HEK293 (cell line): Measurements from ENCODE around the gene GPR179.

Source experiments
- CTCF ChIA-PET: fragments of 350-600 bp; formaldehyde crosslinking; extraction: SDS; loops from one replicate; lab custom pipeline; 2021; ENCODE audit warnings: antibody characterized with exemption; lab: Yijun Ruan, JAX
- POLR2A ChIA-PET: fragments of 300-600 bp; formaldehyde crosslinking; extraction: SDS; loops from one replicate; lab custom pipeline; 2020; ENCODE audit warnings: antibody characterized with exemption, inconsistent platforms; lab: Yijun Ruan, JAX
- H3K27ac ChIP-seq: fragments of 200-500 bp; sonication (Bioruptor generic); 2 replicates; pipeline ENCODE4 v1.5.1; 2014; ENCODE audit warnings: low read depth, low read length, control low read depth, inconsistent platforms; ENCODE audit errors: extremely low read depth
- H3K36me3 ChIP-seq, 2 experiments: fragments of 200-500 bp in 1 of 2; sonication (Bioruptor generic) in 1 of 2; 1 replicate in 1 of 2; 2 replicates in 1 of 2; pipeline ENCODE4 v1.5.1; 2014 to 2017; ENCODE audit warnings: inconsistent platforms in 2 of 2, low read length in 2 of 2; ENCODE audit not compliant: control insufficient read depth in 2 of 2, insufficient read depth in 1 of 2
- H3K4me1 ChIP-seq: fragments of 200-500 bp; sonication (Bioruptor generic); 2 replicates; pipeline ENCODE4 v1.5.1; 2014; ENCODE audit warnings: mild to moderate bottlenecking, low read length, inconsistent platforms; ENCODE audit not compliant: control insufficient read depth, insufficient read depth
- H3K4me3 ChIP-seq: 2 replicates; pipeline ENCODE4 v1.5.1; 2011; ENCODE audit warnings: low read depth, mild to moderate bottlenecking, control low read depth, low read length, moderate library complexity
- H3K9me3 ChIP-seq: fragments of 200-500 bp; sonication (Bioruptor generic); 2 replicates; pipeline ENCODE4 v1.5.1; 2014; ENCODE audit warnings: low read depth, low read length, inconsistent platforms; ENCODE audit not compliant: control insufficient read depth, insufficient read depth
- FEZF1 ChIP-seq: fragments of 450-650 bp; formaldehyde crosslinking; IDR thresholded peaks from 2 replicates; pipeline ENCODE4 v1.5.1; 2016; ENCODE audit warnings: missing biosample characterization, missing genetic modification characterization
- GLIS1 ChIP-seq: fragments of 450-650 bp; formaldehyde crosslinking; IDR thresholded peaks from 2 replicates; pipeline ENCODE4 v1.5.1; 2016; ENCODE audit warnings: missing biosample characterization, missing genetic modification characterization
- KLF7 ChIP-seq: fragments of 450-650 bp; formaldehyde crosslinking; IDR thresholded peaks from 2 replicates; pipeline ENCODE4 v1.5.1; 2016; ENCODE audit warnings: missing biosample characterization, missing genetic modification characterization, borderline replicate concordance
- OSR2 ChIP-seq: fragments of 450-650 bp; formaldehyde crosslinking; IDR thresholded peaks from 2 replicates; pipeline ENCODE4 v1.5.1; 2016; ENCODE audit warnings: missing biosample characterization, missing genetic modification characterization
- ZEB2 ChIP-seq: fragments of 450-650 bp; formaldehyde crosslinking; IDR thresholded peaks from 2 replicates; pipeline ENCODE4 v1.5.1; 2016; ENCODE audit warnings: missing biosample characterization, missing genetic modification characterization
- ZFP3 ChIP-seq: fragments of 450-650 bp; formaldehyde crosslinking; IDR thresholded peaks from 2 replicates; pipeline ENCODE4 v1.5.1; 2016; ENCODE audit warnings: low read depth, missing biosample characterization, missing genetic modification characterization
- ZNF148 ChIP-seq: fragments of 450-650 bp; formaldehyde crosslinking; IDR thresholded peaks from 2 replicates; pipeline ENCODE4 v1.5.0; 2017; ENCODE audit warnings: missing biosample characterization, missing genetic modification characterization, borderline replicate concordance
- ZNF157 ChIP-seq: fragments of 450-650 bp; formaldehyde crosslinking; IDR thresholded peaks from 2 replicates; pipeline ENCODE4 v1.5.1; 2016; ENCODE audit warnings: missing biosample characterization, missing genetic modification characterization
- ZNF19 ChIP-seq: fragments of 450-650 bp; formaldehyde crosslinking; IDR thresholded peaks from 2 replicates; pipeline ENCODE4; 2016; ENCODE audit warnings: missing biosample characterization, missing genetic modification characterization, low read depth
- ZNF221 ChIP-seq: fragments of 450-650 bp; formaldehyde crosslinking; IDR thresholded peaks from 2 replicates; pipeline ENCODE4 v1.5.1; 2017; ENCODE audit warnings: missing biosample characterization, missing genetic modification characterization, borderline replicate concordance
- ZNF24 ChIP-seq: fragments of 450-650 bp; formaldehyde crosslinking; IDR thresholded peaks from 2 replicates; pipeline ENCODE4 v1.5.1; 2016; ENCODE audit warnings: missing biosample characterization, missing genetic modification characterization
- ZNF404 ChIP-seq: fragments of 450-650 bp; formaldehyde crosslinking; IDR thresholded peaks from 2 replicates; pipeline ENCODE4 v1.5.1; 2017; ENCODE audit warnings: missing biosample characterization, missing genetic modification characterization
- ZNF488 ChIP-seq: fragments of 450-650 bp; formaldehyde crosslinking; IDR thresholded peaks from 2 replicates; pipeline ENCODE4 v1.5.1; 2016; ENCODE audit warnings: missing biosample characterization, missing genetic modification characterization
- ZNF513 ChIP-seq: fragments of 450-650 bp; IDR thresholded peaks from 2 replicates; pipeline ENCODE4 v1.5.1; 2018; ENCODE audit warnings: missing biosample characterization, missing genetic modification characterization
- ZNF585B ChIP-seq: fragments of 450-650 bp; formaldehyde crosslinking; IDR thresholded peaks from 2 replicates; pipeline ENCODE4 v1.5.1; 2016; ENCODE audit warnings: missing biosample characterization, missing genetic modification characterization
- ZNF654 ChIP-seq: fragments of 450-650 bp; formaldehyde crosslinking; IDR thresholded peaks from 2 replicates; pipeline ENCODE4 v1.5.1; 2016; ENCODE audit warnings: low read depth, missing biosample characterization, missing genetic modification characterization
- ZNF792 ChIP-seq: fragments of 450-650 bp; formaldehyde crosslinking; IDR thresholded peaks from 2 replicates; pipeline ENCODE4 v1.5.1; 2016; ENCODE audit warnings: missing biosample characterization, missing genetic modification characterization
- ZNF837 ChIP-seq: fragments of 450-650 bp; formaldehyde crosslinking; IDR thresholded peaks from 2 replicates; pipeline ENCODE4 v1.5.1; 2016; ENCODE audit warnings: missing biosample characterization, missing genetic modification characterization
- ZSCAN5A ChIP-seq: fragments of 450-650 bp; formaldehyde crosslinking; IDR thresholded peaks from 2 replicates; pipeline ENCODE4 v1.5.1; 2016; ENCODE audit warnings: missing biosample characterization, missing genetic modification characterization

GPR179 gene

GRCh38 chr17:38338535-38338934 is 5.2 kb downstream of the GPR179 start (continued):
- TF ChIP-seq ZNF513 = no peak

GRCh38 chr17:38338053-38338452 is 5.7 kb downstream of the GPR179 start:
- POLR2A ChIA-PET = interaction anchor here (0.6 kb wide), 1 partner anchor 600 kb away, joined by 3 read pairs; no protein-coding TSS in a partner anchor
- 0 out of 2 replicates have a peak, but pooled peaks have one; percentile 7 for TF ChIP-seq GLIS1
- TF ChIP-seq ZNF148 (tag by site-specific recombination) = no peak
- CTCF ChIA-PET = interaction anchor here (0.5 to 12.3 kb wide), 5 partner anchors 9 to 160 kb away, joined by 3 to 186 read pairs (median 13); partner anchors contain the start of genes GPR179 and SOCS7

GRCh38 chr17:38336838-38337237 is 6.9 kb downstream of the GPR179 start:
- H3K36me3 ChIP-seq = no peaks in the 10 kb centered on the region
- TF ChIP-seq ZNF404 (tag by site-specific recombination) (no peak), ZNF513 (no peak), ZSCAN5A (tag by site-specific recombination) (no peak)
- TF ChIP-seq, all 188 proteins: peak for 0
- ChIA-PET POLR2A (no interaction called here), CTCF (interaction anchor here (9.2 to 12.3 kb wide), 2 partner anchors 11 to 13 kb away, joined by 124 to 186 read pairs; partner anchors contain the start of genes GPR179 and SOCS7)
- H3K4me1 ChIP-seq = peaks cover 7% of the 10 kb centered on the region
- H3K9me3 ChIP-seq = no peaks in the 10 kb centered on the region
- no peak overlapping the region for H3K4me3 ChIP-seq
- H3K27ac ChIP-seq = no peak overlapping the region

More at GRCh38 chr17:38338053-38338452, 5.7 kb downstream of the GPR179 start:
- Histone ChIP-seq H3K27ac (no peak overlapping the region), H3K9me3 (no peaks in the 10 kb centered on the region), H3K36me3 (no peaks in the 10 kb centered on the region), H3K4me3 (no peak overlapping the region), H3K4me1 (peaks cover 9% of the 10 kb centered on the region)

- Histone ChIP-seq H3K4me3 (no peak overlapping the region), H3K9me3 (no peaks in the 10 kb centered on the region), H3K36me3 (no peaks in the 10 kb centered on the region), H3K4me1 (no peaks in the 10 kb centered on the region), H3K27ac (no peak overlapping the region)
- POLR2A ChIA-PET = no interaction called here
- no peak for TF ChIP-seq ZNF837 (tag by site-specific recombination)
- TF ChIP-seq ZNF585B (tag by site-specific recombination) = no peak
- TF ChIP-seq ZFP3 (tag by site-specific recombination) = no peak
- no peak for TF ChIP-seq ZNF792 (tag by site-specific recombination)
- TF ChIP-seq ZNF488 (tag by site-specific recombination) = no peak
- TF ChIP-seq OSR2 = no peak
- TF ChIP-seq KLF7 (tag by site-specific recombination) = no peak
- TF ChIP-seq ZNF157 = no peak
- no peak for TF ChIP-seq FEZF1
- TF ChIP-seq ZNF19 (tag by site-specific recombination) = no peak
- no peak for TF ChIP-seq ZEB2 (tag by site-specific recombination)
- no peak for TF ChIP-seq ZNF221 (tag by site-specific recombination)
- TF ChIP-seq ZNF24 (tag by site-specific recombination) = no peak
- TF ChIP-seq ZNF654 (tag by site-specific recombination) = no peak
- TF ChIP-seq, all 188 proteins: peak for 0
- CTCF ChIA-PET = interaction anchor here (0.5 to 12.3 kb wide), 16 partner anchors 11 to 460 kb away, joined by 3 to 186 read pairs (median 4); partner anchors contain the start of genes GPR179 and SOCS7
Measured at GRCh38 chr17:38334480-38335364, 9.0 kb downstream of the GPR179 start.
